Activated gamma-delta T cell (primary cell): ENCODE results near the gene VWC2.
"Not testable (repeated sequence)": the region's sequence is repeated elsewhere in the genome, so short reads cannot be mapped to it uniquely, and the experiment has no call there.

Source experiments
- DNase-seq: peaks from one replicate; lab custom pipeline; 2025; lab: John Stamatoyannopoulos, UW

VWC2 gene

DNA sequence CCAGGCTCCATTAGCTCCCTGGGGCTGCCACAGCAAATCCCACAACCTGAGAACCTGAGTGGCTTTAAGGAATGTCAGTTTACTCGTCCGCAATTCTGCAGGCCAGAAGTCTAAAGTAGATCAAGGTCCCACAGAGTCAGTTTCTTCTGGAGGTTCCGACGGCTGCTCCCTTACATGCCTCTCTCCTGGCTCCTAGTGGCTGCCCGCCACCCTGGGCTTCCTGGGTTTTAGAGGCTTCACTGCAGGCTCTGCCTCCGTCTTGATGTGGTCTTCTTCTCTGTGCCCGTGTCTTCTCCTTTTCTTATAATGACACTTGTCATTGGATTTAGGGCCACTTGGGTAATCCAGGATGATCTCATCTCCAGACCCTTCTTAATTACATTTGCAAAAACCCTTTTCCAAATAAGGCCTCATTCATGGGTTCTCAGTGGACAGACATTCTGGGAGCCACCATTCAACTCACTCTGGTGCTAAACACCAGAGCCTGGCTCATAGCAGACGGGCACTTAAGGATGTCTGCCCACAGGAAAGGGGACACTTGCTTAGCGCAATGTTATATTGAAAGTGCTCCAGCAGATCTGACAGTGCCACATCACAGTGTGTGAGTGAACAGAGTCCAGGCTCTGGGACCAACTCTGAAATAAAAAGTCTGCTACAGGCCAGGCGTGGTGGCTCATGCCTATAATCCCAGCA, 77.6 kb downstream of the VWC2 start:
- no peak for DNase-seq

DNA sequence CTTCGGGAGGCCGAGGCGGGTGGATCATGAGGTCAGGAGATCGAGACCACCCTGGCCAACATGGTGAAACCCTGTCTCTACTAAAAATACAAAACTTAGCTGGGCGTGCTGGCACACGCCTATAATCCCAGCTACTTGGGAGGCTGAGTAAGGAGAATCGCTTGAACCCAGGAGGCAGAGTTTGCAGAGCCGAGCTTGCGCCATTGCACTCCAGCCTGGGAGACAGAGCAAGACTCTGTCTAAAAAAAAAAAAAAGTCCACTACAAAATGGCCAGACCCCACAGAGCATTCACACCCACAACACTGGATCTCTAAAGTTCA, 78.1 kb downstream of the VWC2 start:
- DNase-seq: not testable (repeated sequence)

DNA sequence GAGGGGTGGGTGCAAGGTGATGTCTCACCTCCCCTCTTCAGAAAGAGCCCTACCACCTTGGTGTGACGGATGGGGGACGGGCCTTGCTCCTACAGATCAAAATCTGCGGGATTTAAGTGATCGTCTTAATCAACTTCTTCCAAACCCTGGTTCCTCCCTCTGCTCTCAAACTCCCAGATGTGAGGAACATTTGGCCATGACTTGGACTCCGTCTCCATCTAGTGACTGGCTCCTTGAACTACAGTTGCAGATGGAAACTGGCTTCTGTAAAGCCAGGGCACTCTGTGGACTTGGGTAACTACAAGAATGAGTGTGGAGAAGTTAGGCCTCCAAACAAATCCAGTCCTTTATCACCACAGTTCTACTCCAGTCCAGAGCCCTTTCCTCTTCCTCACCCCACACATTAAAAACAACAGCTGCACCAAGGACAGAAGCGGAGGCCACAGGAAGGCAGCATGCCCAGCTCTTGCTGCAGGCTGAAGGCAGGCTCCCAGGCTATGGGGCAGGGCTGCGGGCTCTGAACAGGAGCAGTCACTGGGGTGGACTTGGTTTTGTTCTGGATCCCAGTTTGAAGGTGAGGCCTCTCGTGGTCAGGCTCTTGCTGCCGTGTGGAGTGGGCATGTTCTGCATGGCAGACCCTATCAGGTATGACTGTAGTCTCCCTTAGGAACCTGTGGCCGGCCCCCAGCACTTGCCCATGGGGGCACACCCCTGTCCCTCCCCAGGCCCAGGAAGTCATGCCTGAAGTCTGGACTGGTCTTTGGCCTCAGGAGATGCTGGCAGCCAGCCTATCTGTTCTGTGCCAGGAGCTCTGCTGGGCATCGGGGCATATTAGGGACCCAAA, 79.4 kb downstream of the VWC2 start:
- DNase-seq: no peak

DNA sequence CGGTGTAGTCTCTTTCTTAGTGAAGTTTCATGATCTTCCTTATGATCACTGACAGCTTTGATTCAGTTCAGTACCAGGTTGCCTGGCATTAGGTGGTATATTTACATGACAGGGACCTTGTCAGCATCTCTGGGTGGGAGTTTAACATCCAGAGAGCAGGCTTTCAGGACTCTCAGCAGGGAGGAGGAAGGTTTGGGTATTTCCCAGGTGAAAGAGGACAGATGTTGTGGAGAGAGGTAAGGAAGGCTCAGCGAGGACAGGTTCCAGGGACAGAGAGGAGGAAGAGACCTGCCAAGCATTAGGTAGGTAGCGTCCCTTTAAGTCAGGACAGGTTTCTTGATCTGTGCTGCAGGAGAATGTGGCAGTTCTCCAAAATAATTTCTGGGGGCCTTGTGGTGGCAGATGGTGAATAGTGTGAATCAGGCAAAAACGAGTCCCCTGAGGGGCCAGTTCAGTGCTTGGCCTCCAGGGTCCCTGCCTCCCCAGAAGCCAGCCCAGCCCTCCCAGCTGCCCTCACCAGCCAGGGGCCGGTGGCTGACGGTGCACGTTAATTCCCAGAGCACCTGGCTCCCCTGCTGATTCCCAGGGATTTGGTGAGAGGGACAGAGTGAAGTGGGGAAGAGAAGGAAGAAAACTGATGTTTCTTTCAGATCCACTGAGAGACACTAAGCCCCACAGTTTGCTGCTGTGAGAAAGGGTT, 82.0 kb downstream of the VWC2 start:
- no peak for DNase-seq

DNA sequence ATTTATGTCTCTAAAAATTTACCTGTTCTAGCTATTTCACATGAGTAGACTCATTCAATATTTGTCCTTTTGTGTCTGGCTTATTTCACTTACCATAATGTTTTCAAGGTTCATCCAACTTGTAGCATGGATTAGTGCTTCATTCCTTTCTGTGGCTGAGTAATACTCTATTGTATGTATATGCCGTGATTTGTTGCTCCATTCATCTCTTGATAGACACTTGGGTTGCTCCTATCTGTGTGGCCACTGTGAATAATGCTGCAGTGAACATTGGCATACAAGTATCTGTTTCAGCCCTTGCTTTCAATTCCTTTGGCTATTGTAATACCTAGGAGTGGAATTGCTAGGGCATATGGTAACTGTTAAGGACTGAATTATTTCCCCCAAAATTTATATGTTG, 86.9 kb downstream of the VWC2 start:
- DNase-seq: no peak

DNA sequence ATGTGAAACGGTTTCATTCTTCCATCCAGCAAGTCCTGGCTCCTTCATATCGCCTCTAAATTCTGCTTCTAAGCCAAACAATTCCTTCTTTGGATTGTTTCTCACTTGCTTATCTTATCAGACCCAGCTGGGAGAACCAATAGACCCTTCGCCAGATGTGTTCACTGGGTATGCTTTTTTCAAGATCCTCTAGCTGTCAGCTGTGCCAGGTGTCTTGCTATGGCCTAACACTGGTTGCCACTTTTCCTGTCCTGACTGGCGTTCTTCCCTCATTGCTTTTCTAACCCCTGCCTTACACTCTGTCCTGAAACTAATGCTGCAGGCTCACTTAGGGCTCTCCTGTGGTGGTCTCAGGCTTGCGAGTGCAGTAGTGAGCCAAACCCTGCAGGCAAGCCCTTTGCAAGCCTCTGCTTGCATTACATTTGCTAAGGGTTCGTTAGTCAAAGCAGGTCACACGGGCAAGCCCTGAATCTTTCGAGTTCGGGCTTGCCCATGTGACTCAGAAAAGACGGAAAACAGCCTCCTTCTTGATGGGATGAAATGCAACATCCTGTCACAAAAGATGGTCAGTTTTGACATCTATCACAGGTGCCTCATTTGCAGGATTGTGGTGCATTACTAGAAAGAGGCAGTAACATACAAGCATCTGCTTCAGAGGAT, 92.8 kb downstream of the VWC2 start:
- no peak for DNase-seq

DNA sequence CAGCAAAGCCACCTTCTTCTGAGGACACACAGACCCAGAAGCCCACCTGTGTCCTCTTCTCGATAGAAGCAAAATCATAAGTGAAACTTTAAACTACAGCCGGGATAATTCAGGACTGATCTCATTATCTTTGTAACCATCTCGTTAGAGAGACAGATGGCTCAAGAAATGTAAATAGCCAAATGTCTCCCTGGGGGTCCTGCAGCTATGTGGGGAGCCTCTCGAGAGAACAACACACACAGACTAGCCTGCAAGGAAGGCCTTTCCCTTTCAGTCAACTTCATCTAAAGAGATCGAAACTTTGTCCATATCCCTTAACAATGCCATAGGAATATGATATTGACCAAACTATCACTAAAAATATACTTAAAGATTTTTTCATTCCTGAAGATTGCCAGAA, 93.5 kb downstream of the VWC2 start:
- no peak for DNase-seq

DNA sequence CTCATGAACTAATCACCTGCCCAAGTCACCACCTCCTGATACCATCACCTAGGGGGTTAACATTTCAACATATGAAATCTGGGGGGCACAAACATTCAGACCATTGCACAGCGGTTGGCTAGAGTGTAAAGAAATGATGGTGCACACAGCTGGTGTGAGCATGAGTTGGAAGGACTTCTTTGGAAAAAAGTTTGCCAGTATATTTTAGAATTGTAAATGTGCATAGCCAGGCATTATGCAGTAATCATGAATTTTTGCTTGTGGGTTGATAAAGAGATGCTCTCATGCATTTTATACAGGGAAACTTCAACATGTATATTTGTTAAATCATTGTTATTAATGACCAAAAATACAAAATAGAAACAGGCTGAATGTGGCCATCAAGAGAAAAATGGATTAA, 100.0 kb downstream of the VWC2 start:
- no peak for DNase-seq

DNA sequence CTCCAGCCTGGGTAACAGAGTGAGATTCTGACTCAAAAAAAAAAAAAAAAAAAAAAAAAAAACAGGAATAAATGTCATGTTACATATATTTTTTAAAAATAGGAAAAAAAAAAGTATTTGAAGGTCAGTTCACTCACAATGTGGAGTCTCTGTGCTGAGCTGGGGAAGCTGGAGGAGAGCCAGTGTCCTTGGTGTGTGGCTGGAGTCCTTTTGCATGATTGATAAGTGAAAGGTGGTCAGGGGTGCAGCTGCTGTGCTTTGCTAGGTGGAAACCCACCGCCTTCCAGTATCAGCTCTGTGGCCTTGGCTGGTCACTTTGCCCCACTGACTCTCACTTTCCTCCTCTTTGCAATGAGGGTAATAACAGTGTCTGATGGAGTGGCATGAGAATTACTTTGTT, 101.9 kb downstream of the VWC2 start:
- DNase-seq: no peak

DNA sequence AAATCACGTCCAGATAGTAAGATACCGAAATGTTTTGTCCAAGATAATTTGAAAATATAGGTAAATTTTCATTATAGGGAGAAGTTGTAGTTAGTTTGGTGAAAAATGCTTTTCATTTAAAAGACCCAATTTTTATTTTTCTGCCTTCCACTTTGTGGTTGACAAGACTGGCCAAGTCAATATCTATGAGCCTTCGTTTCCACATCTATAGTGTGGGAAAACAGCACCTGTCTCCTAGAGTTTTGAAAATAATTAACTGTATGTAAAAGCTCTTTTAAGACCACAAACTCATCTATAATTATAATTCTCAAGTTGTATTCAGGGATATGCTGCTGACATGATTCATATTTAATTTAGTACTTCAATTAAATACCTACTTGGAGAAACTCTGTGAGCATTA, 102.8 kb downstream of the VWC2 start:
- no peak for DNase-seq

DNA sequence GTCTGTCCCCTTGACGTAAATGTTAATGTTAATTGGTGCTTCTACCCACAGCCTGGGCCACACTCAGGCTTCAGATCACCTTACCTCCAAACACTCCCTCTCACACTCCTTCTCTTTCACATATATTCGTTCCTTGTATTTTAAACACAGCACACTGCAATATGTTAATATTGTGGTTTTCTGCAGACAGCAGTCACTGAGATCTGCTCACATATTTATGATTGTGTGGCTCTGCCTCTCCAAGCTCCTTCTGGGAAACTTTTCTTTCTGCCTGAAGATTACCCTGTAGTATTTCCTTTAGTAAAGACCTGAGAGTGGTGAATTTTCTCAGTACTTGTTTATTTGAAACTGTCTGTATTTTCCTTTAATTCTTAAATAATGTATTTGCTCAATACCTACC, 104.7 kb downstream of the VWC2 start:
- DNase-seq: no peak

DNA sequence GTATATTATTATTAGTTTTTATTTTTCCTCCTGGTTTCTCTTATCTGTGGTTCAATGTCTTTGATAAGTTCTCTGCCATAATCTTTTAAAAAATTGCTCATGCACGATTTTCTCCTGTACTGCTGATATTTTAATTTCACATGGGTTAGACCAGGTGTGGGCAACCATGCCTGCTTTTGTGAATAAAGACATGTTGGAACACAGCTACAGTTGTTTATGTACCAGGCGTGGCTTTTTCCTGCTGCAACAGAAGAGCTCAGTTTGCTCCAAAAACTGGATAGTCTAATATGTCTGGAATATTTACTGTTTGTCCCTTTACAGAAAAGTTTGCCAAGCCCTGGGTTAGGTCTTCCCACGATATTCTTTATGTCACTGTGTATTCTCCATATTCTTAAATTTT, 105.2 kb downstream of the VWC2 start:
- DNase-seq: no peak

DNA sequence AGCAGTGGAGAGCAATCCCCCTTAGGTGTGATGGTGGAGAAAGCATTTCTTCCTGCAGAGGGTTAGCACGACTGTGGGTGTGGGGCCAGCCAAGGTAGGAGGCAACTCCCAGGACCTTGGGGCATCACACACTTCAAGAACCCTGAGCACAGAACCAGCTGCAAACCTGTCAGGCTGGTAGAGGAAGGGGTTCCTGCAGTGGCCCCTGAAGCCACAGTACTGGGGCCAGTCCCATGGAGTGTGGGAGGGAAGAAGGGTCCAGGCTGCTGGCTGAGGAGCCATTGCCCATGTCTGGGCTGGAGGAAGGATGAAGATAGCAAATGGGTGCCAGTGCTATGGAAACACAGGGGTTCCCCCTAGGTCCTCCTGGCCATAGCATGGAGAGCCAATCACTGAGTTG, 110.5 kb downstream of the VWC2 start:
- DNase-seq: no peak

DNA sequence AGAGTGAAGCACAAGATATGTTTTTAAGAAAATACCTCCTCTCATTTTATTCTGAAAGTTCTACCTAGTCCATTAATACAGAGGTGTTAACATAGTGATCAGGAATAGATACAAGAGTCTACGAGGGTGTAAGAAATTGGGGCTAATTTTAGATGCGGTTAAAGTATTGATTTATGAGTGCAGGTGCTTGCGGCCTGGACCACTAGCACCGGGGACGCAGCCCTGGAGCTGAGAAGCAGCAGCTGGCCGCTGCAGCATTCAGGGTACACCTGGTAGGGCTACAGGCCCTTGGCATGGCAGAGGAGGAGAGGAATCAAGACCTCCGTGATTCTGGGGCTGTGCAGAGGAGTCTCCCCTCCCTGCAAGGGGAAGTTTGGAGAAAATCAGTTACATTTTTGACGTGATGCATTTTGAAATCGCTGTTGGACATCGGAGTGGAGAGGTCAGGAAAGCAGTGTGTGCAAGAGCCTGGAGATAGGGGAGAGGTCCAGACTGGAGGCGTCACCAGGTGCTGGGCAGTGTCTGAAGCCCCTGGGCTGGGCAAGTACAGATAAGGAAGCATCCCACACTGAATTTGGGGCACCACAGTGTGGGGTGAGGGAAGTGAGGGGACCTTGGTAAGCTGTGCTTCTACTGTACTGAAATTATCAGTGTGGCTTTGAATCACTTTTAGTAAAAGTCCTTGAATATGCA, 112.3 kb downstream of the VWC2 start:
- DNase-seq: no peak

DNA sequence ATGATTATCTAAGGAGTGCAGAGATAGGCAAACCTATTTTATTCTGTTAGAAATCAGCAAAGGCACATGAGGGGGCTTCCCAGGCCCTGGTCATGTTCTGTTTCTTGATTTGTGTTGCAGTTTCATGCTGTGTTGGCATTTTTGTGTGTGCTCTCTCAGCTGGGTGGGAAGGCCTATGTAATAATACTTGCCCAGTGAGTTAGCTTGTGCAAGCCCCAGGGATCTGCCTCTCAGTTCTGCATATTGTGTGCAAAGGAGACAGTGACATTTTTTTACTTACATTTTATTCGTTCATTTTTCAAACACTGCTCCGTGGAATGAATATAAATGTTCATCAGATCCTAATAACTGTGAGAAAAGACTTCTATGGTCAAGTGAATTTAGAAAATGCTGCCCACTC, 119.0 kb downstream of the VWC2 start:
- DNase-seq: no peak

DNA sequence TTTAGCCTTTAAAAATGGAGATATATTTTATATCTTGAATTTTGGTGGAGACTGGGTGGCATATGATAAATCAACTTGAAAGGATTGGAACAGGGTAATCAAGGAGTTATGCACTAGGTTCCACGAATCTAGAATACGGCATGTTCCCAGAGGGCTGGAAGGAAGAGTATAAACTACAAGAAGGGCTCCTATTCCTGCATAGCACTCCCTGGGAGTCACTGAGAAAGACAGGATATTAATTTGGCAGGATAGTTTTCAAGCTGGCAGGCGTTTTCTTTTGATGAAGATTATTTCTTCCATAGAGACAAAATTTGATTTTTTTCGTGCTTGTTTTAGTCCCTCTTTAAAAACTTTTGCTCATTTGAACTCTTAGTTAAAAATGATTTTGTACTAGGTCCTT, 119.7 kb downstream of the VWC2 start:
- DNase-seq: no peak

DNA sequence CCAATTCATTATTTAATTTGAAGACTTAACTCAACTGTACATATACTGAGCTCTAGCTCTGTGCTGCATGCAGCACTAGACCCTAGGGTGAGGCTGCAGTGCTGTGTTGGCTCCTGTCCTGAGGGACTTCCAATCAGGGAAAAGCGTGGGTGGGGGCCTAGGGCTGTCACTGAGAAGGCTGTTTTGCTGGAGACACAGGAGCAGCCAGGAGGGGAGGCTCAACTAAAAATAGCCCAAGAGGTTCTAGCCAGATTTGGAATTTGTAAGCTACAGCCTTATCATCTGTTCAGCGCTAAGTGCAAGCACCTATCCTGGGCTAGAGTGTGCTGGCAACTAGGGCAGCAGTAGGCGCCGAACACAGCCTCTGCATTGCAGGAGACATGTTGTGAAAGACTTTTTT, 121.1 kb downstream of the VWC2 start:
- DNase-seq: no peak

DNA sequence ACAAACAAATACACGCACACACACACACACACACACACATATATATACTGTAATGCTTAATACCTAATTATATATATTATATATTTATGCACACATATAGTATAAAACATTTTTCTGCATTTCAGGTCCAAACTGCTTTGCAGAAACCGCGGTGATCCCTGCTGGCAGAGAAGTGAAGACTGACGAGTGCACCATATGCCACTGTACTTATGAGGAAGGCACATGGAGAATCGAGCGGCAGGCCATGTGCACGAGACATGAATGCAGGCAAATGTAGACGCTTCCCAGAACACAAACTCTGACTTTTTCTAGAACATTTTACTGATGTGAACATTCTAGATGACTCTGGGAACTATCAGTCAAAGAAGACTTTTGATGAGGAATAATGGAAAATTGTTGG, 138.5 kb downstream of the VWC2 start:
- DNase-seq: no peak

DNA sequence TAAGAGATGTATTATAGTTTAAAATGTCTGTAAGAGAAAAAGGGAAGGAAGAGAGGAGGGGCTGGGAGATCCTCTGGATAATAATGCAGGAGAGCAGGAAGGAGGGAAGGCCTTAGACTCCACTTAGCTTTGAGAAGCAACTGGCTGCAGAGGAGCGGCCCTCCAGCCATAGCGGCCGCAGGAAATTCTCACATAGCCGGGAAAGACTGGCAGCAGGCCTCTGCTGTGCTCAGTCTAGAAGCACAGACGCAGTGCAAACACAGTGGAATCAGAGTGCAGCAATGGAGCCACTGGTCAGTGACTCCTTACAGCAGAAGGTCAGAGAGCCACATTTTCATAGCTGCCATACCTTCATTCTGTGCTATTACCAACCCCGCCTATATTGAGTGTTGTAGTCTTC, 153.3 kb downstream of the VWC2 start:
- DNase-seq: no peak

DNA sequence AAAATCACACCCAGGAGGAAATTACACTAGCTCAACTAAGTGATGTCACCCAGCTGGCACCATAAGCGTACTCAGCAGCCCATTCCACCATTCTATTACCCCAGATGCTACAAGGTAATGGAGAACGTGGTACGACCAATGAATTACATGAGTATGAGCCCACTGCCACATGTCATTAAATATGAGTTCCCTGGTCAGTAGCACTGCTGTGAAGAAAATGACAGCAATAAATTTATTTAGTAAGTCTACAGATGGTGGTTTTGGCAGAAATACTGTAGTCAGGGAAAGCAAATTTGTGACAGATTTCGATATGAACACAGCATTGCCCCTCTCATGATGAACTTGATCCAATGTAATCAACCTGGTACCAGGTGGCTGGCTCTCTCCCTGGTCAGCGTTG, 154.2 kb downstream of the VWC2 start:
- no peak for DNase-seq

DNA sequence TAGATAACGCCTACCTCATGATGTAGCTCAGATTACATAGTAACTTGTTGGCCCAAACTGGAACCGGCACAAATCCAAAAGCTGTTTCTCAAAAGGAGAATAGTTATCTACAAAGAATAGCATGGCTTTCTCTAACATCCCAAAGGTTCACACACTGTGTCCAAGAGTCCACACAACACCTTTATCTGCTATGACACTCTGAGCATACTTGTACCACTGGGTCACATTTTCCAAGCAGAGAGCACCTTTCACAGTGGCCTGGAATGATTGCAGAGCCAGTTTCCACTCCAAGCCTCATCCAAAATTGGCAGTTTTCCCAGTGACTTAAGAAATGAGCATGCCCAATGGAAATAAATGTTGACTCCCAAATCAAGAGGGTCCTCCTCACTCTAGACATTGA, 155.3 kb downstream of the VWC2 start:
- DNase-seq: no peak

DNA sequence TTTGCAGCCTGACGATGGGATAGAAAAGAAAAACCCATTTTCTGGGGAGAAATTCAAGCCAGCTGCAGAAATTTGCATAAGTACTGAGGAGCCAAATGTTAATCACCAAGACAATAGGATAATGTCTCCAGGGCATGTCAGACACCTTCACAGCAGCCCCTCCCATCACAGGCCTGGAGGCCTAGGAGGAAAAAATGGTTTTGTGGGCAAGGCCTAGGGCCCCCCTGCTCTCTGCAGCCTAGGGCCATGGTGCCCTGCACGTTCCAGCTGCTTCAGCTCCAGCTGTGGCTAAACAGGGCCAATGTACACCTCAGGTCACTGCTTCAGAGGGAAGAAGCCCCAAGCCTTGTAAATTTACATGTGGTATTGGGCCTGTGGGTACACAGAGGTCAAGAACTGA, 158.2 kb downstream of the VWC2 start:
- DNase-seq: no peak
